ENCODE results near the gene TTC7B.

TTC7B gene

GRCh38 chr14:90696720-90697119, 119.5 kb downstream of the TTC7B start:
- TF ChIP-seq, protein P1, sequence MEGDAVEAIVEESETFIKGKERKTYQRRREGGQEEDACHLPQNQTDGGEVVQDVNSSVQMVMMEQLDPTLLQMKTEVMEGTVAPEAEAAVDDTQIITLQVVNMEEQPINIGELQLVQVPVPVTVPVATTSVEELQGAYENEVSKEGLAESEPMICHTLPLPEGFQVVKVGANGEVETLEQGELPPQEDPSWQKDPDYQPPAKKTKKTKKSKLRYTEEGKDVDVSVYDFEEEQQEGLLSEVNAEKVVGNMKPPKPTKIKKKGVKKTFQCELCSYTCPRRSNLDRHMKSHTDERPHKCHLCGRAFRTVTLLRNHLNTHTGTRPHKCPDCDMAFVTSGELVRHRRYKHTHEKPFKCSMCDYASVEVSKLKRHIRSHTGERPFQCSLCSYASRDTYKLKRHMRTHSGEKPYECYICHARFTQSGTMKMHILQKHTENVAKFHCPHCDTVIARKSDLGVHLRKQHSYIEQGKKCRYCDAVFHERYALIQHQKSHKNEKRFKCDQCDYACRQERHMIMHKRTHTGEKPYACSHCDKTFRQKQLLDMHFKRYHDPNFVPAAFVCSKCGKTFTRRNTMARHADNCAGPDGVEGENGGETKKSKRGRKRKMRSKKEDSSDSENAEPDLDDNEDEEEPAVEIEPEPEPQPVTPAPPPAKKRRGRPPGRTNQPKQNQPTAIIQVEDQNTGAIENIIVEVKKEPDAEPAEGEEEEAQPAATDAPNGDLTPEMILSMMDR (IDR thresholded peaks at IDR 0.05; ENCODE audit: low read depth, low read length, missing control alignments) = no peak
- H3K4me3 ChIP-seq (ENCODE audit: low read depth, low read length) = no peak overlapping the region
- DNase-seq (ENCODE audit: low read depth) = no peak

GRCh38 chr14:90695997-90696660, 120.1 kb downstream of the TTC7B start:
- H3K4me3 ChIP-seq (ENCODE audit: low read depth, low read length) = no peak overlapping the region
- no peak for DNase-seq (ENCODE audit: low read depth)
- TF ChIP-seq, protein P1 (IDR thresholded peaks at IDR 0.05; ENCODE audit: low read depth, low read length, missing control alignments) = no peak

DNA sequence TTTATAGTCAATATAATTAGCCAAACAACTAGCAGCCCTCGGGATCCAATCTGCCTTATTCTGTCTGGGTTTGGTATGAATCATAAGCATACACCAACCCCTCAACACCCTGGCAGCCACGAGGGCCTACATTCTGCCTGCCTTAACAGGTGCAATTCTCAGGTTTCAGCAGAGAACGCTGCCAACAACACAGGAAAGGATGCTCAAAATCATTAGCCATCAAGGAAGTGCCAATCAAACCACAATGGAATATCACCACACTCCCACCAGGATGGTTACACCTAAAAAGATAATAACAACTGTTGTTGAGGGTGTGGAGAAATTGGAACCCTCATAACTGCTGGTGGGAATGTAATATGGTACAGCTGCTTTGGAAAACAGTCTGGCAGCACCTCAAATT, 122.8 kb downstream of the TTC7B start:
- H3K4me3 ChIP-seq (ENCODE audit: low read depth, low read length) = no peak overlapping the region
- DNase-seq (ENCODE audit: low read depth) = no peak
- TF ChIP-seq, protein P1 (IDR thresholded peaks at IDR 0.05; ENCODE audit: low read depth, low read length, missing control alignments) = no peak

- H3K4me3 ChIP-seq (ENCODE audit: low read depth, low read length) = no peak overlapping the region
- DNase-seq (ENCODE audit: low read depth) = no peak
- TF ChIP-seq, protein P1 (IDR thresholded peaks at IDR 0.05; ENCODE audit: low read depth, low read length, missing control alignments) = no peak
Observed at GRCh38 chr14:90692826-90693225, 123.4 kb downstream of the TTC7B start.

DNA sequence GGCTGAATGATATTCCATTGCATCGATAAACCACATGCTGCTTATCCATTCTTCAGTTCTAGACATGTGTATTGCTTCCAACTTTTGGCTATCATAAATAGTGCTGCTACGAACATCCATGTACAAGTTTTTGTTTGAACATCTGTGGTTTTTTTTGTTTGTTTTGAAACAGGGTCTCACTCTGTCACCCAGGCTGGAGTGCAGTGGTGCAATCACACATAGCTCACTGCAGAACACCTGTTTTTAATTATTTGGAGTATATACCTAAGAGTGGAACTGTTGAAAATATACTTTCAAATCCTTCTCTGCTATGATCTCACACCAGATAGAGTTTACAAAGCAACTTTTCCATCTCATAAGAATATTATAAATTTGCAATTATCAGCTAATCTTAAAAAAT, 124.2 kb downstream of the TTC7B start:
- TF ChIP-seq, protein P1 (IDR thresholded peaks at IDR 0.05; ENCODE audit: low read depth, low read length, missing control alignments) = no peak
- H3K4me3 ChIP-seq (ENCODE audit: low read depth, low read length) = no peak overlapping the region
- no peak for DNase-seq (ENCODE audit: low read depth)

GRCh38 chr14:90691627-90692026, 124.6 kb downstream of the TTC7B start:
- TF ChIP-seq, protein P1 (IDR thresholded peaks at IDR 0.05; ENCODE audit: low read depth, low read length, missing control alignments) = no peak
- H3K4me3 ChIP-seq (ENCODE audit: low read depth, low read length) = no peak overlapping the region
- DNase-seq (ENCODE audit: low read depth) = no peak

DNA sequence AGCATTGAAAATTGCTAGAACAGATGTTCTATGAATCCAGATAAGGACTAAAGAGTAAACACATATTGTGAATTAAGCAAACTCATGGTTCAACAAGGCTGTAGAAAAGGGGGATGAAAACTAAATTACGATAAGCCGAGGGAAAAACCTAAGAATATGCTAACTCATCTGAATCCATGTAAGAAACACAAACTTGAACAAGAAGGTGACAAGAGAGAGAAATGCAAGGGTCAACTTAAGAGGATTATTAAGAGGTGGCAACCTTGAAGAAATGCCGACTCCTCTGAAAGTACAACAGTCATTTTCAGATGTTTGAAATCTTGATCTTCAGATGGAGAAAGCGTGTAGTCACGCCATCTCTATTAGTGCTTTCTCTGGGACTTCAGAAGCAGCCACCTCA, 128.6 kb downstream of the TTC7B start:
- TF ChIP-seq, protein P1 (IDR thresholded peaks at IDR 0.05; ENCODE audit: low read depth, low read length, missing control alignments) = no peak
- no peak for DNase-seq (ENCODE audit: low read depth)

More for the DNA sequence above, 128.6 kb downstream of the TTC7B start:
- no peak overlapping the region for H3K4me3 ChIP-seq (ENCODE audit: low read depth, low read length)

All from GM12864 (cell line).